ENCODE measurements around the gene PNLDC1.
A peak's percentile ranks its signal among the peaks of the same experiment; 100 is the strongest.
"Not testable (repeated sequence)": the region's sequence is repeated elsewhere in the genome, so short reads cannot be mapped to it uniquely, and the experiment has no call there.

PNLDC1 gene

GRCh38 chr6:159788276-159788675, 11.8 kb upstream of the PNLDC1 start:
- no peak for DNase-seq

GRCh38 chr6:159788753-159789376, 11.2 kb upstream of the PNLDC1 start:
- DNase-seq: peak; percentile 23

- peak; percentile 100 for DNase-seq
These were observed 10.5 kb upstream of the PNLDC1 start, which contains the start of gene TCP1 for GRCh38 chr6:159789377-159790148. TSS of gene TCP1 (minus strand) at chr6:159789602. CDS start at chr6:159789468, 134 bp downstream.

GRCh38 chr6:159790149-159790955, 9.7 kb upstream of the PNLDC1 start, which contains the start of gene MRPL18:
TSS of gene MRPL18 (plus strand) at chr6:159790467. CDS start at chr6:159790588, 121 bp downstream.
- peak; percentile 92 for DNase-seq

GRCh38 chr6:159790956-159791598, 9.0 kb upstream of the PNLDC1 start:
- DNase-seq: no peak

- DNase-seq: not testable (repeated sequence)
These were observed 5.1 kb upstream of the PNLDC1 start for GRCh38 chr6:159794976-159795375.

- no peak for DNase-seq
These were observed 2.5 kb upstream of the PNLDC1 start for GRCh38 chr6:159797554-159797953.

GRCh38 chr6:159801935-159802334, 1.9 kb downstream of the PNLDC1 start:
- DNase-seq: no peak

GRCh38 chr6:159804504-159804903, 4.4 kb downstream of the PNLDC1 start:
- DNase-seq: no peak

GRCh38 chr6:159805440-159806020, 5.5 kb downstream of the PNLDC1 start:
- DNase-seq: no peak

GRCh38 chr6:159806021-159806458, 6.0 kb downstream of the PNLDC1 start:
- DNase-seq: no peak

GRCh38 chr6:159807150-159807858, 7.2 kb downstream of the PNLDC1 start:
- no peak for DNase-seq

- DNase-seq: no peak
These were observed 8.6 kb downstream of the PNLDC1 start for GRCh38 chr6:159808647-159809046.

GRCh38 chr6:159809149-159809548, 9.1 kb downstream of the PNLDC1 start:
- no peak for DNase-seq

- no peak for DNase-seq
These were observed 13.7 kb downstream of the PNLDC1 start for GRCh38 chr6:159813781-159814180.

GRCh38 chr6:159815410-159815809, 15.3 kb downstream of the PNLDC1 start:
- DNase-seq: no peak

- DNase-seq: not testable (repeated sequence)
These were observed 16.7 kb downstream of the PNLDC1 start for GRCh38 chr6:159816775-159817174.

GRCh38 chr6:159817951-159818739, 18.1 kb downstream of the PNLDC1 start:
- DNase-seq: no peak

- no peak for DNase-seq
These were observed 19.0 kb downstream of the PNLDC1 start for GRCh38 chr6:159819098-159819497.

GRCh38 chr6:159819932-159820640, 20.0 kb downstream of the PNLDC1 start:
- peak; percentile 19 for DNase-seq
